Osteoblast (primary cell): ENCODE results near the gene PTGDS. TPM values are rescaled to one million over a fixed set of nuclear protein-coding genes. Genes with fewer than 3 reads are reported as not detected.
A peak's percentile ranks its signal among the peaks of the same experiment; 100 is the strongest.

Experiments
- DNase-seq: peaks from one replicate; pipeline ENCODE4 v3.0.0; 2011; ENCODE audit warnings: low spot score, mixed read lengths; ENCODE audit not compliant: insufficient read length; ENCODE audit errors: missing footprints
- H2AFZ ChIP-seq: 2 replicates; pipeline ENCODE4 v1.6.0; 2011; ENCODE audit warnings: mild to moderate bottlenecking, low read length
- H3K27ac ChIP-seq: 2 replicates; pipeline ENCODE4 v1.5.1; 2011; ENCODE audit warnings: mild to moderate bottlenecking, low read depth, low read length, moderate library complexity
- H3K27me3 ChIP-seq: 2 replicates; pipeline ENCODE4 v1.6.0; 2012; ENCODE audit warnings: mild to moderate bottlenecking, control low read depth, inconsistent platforms, low read length, moderate library complexity; ENCODE audit not compliant: insufficient read depth
- H3K36me3 ChIP-seq: 2 replicates; pipeline ENCODE4 v1.5.1; 2011; ENCODE audit warnings: mild to moderate bottlenecking, low read length, control low read depth, moderate library complexity; ENCODE audit not compliant: insufficient read depth
- H3K4me1 ChIP-seq: 2 replicates; pipeline ENCODE4 v1.5.1; 2011; ENCODE audit warnings: mild to moderate bottlenecking, low read length, control low read depth, moderate library complexity; ENCODE audit not compliant: insufficient read depth
- H3K4me2 ChIP-seq: 2 replicates; pipeline ENCODE4 v1.6.0; 2011; ENCODE audit warnings: mild to moderate bottlenecking, low read length; ENCODE audit not compliant: insufficient read depth
- H3K4me3 ChIP-seq: fragments of 200-600 bp; sonication (generic); 3 replicates; pipeline ENCODE4 v1.5.1; 2012; ENCODE audit warnings: mild to moderate bottlenecking, low read length, inconsistent platforms; ENCODE audit not compliant: insufficient read depth
- H3K79me2 ChIP-seq: 2 replicates; pipeline ENCODE4 v1.6.0; 2012; ENCODE audit warnings: mild to moderate bottlenecking, low read length, control low read depth, inconsistent platforms; ENCODE audit not compliant: insufficient read depth
- H3K9me3 ChIP-seq: 2 replicates; pipeline ENCODE4 v1.5.1; 2011; ENCODE audit warnings: low read depth, low read length, control low read depth
- H4K20me1 ChIP-seq: 2 replicates; pipeline ENCODE4 v1.6.0; 2012; ENCODE audit warnings: mild to moderate bottlenecking, low read length, control low read depth; ENCODE audit not compliant: insufficient read depth
- total RNA-seq: library from RNA; depleted of rRNA; stranded (reverse); fragments of >200 nt; gene quantifications from 2 replicates; pipeline ENCODE4 v1.2.3, GENCODE V29; 2012
- TF ChIP-seq, protein P1 (sequence below): IDR thresholded peaks from 2 replicates; pipeline ENCODE4 v1.5.1; 2011; ENCODE audit warnings: mild to moderate bottlenecking, low read depth, low read length, moderate library complexity; ENCODE audit errors: extremely low read depth

Gene PTGDS
- total RNA-seq, 1 donor: 57.9 TPM

DNA sequence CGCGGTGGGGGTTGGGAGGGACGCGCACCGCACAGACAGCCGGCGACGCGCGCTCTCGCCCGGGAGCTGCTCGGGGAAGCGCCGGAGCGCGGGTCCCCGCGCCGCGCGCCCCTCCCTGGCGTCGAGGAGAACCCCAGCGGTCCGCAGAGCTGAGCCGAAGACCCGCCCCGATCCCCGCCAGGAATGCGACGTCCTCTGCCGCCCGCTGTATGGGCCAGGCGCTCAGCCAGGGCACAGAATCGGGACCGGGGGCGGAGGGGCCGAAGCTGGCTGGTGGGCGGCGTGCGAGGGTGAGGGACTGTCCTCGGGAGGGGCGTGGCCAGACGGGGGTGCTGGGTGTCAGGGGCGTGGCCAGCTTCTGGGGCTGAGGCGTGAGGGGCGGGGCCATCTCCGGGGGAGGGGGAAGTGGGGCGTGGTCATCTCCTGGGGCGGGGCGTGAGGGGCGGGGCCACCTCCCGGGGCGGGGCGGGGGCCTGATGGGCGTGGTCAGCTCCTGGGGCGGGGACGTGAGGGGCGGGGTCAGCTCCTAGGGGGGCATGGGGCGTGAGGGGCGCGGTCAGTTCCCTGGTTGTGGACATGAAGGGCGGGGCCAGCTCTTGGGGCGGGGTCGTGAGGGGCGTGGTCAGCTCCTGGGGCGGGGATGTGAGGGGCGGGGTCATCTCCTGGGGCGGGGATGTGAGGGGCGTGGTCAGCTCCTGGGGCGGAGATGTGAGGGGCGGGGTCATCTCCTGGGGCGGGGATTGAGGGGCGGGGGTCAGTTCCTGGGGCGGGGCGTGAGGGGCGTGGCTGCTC is 965 bp downstream of the PTGDS start:
- Histone ChIP-seq H3K27me3 (no peaks in the 10 kb centered on the region), H3K4me1 (peaks cover 5% of the 10 kb centered on the region), H2AFZ (peak overlapping the region; percentile 74), H3K27ac (no peak overlapping the region), H4K20me1 (no peaks in the 10 kb centered on the region), H3K9me3 (no peaks in the 10 kb centered on the region), H3K4me3 (peak overlapping the region; percentile 68), H3K79me2 (no peaks in the 10 kb centered on the region), H3K4me2 (peak overlapping the region; percentile 76), H3K36me3 (no peaks in the 10 kb centered on the region)
- peak; percentile 99 for DNase-seq
- TF ChIP-seq, protein P1, sequence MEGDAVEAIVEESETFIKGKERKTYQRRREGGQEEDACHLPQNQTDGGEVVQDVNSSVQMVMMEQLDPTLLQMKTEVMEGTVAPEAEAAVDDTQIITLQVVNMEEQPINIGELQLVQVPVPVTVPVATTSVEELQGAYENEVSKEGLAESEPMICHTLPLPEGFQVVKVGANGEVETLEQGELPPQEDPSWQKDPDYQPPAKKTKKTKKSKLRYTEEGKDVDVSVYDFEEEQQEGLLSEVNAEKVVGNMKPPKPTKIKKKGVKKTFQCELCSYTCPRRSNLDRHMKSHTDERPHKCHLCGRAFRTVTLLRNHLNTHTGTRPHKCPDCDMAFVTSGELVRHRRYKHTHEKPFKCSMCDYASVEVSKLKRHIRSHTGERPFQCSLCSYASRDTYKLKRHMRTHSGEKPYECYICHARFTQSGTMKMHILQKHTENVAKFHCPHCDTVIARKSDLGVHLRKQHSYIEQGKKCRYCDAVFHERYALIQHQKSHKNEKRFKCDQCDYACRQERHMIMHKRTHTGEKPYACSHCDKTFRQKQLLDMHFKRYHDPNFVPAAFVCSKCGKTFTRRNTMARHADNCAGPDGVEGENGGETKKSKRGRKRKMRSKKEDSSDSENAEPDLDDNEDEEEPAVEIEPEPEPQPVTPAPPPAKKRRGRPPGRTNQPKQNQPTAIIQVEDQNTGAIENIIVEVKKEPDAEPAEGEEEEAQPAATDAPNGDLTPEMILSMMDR: no peak

- Histone ChIP-seq H3K27me3 (peaks cover 2% of the 10 kb centered on the region), H3K4me3 (no peak overlapping the region), H3K27ac (no peak overlapping the region), H3K36me3 (no peaks in the 10 kb centered on the region), H2AFZ (no peak overlapping the region), H4K20me1 (no peaks in the 10 kb centered on the region), H3K9me3 (no peaks in the 10 kb centered on the region), H3K4me2 (no peak overlapping the region), H3K4me1 (peaks cover 5% of the 10 kb centered on the region), H3K79me2 (no peaks in the 10 kb centered on the region)
- TF ChIP-seq, protein P1: no peak
- no peak for DNase-seq
These were observed 1.7 kb downstream of the PTGDS start for GRCh38 chr9:136978865-136979544.

- Histone ChIP-seq H3K4me3 (no peak overlapping the region), H4K20me1 (no peaks in the 10 kb centered on the region), H3K79me2 (no peaks in the 10 kb centered on the region), H3K27me3 (peaks cover 12% of the 10 kb centered on the region), H2AFZ (no peak overlapping the region), H3K4me2 (no peak overlapping the region), H3K36me3 (no peaks in the 10 kb centered on the region), H3K27ac (no peak overlapping the region), H3K4me1 (peaks cover 5% of the 10 kb centered on the region), H3K9me3 (no peaks in the 10 kb centered on the region)
- DNase-seq: no peak
- TF ChIP-seq, protein P1: no peak
These were observed 2.7 kb downstream of the PTGDS start for GRCh38 chr9:136979769-136980587.
